ENCODE results near the gene SEPTIN8. TPM values are rescaled to one million over a fixed set of nuclear protein-coding genes. Genes with fewer than 3 reads are reported as not detected.
A peak's percentile ranks its signal among the peaks of the same experiment; 100 is the strongest.

Gene SEPTIN8
- total and polyA plus RNA-seq, 2 of the 8 experiments (the other 6 are each of a cell fraction or from before 2014, with no cell fraction given) = 21.2 to 33.0 TPM

DNA sequence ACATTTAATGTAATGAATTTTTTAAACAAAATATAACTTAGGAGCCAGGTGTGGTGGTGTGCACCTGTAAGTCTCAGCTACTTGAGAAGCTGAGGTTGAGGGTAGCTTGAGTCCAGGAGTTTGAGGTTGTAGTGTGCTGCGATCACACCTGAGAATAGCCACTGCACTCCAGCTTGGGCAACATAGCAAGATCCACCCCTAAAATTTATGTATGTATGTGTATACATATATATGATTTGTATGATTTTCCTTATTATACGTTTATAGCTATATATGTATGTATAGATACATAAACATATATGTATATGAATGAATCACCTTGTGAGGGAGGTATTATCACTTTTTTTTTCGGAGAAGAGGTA lies 30.5 kb downstream of the SEPTIN8 start:
- Histone ChIP-seq H2BK15ac (ENCODE audit: low read length) (0 out of 2 replicates have a peak overlapping the region, but pooled peaks have one; percentile 72), H3K27ac (ENCODE audit: low read depth, low read length) (no peak overlapping the region), H3K14ac (ENCODE audit: insufficient read length) (no peak overlapping the region), H3K79me1 (ENCODE audit: low read depth, low read length) (no peaks in the 10 kb centered on the region), H3K36me3 (ENCODE audit: control insufficient read depth in 2 of 4, insufficient read depth in 4 of 4, low read length in 3 of 4) (peaks cover 0 to 7% (median 0%) of the 10 kb centered on the region in 4 experiments; a peak in 1 of 8 replicates), H3K4me3 (ENCODE audit: extremely low read depth in 1 of 4, insufficient read depth in 2 of 4, low read depth in 3 of 4, low read length in 4 of 4) (peak overlapping the region; percentile 35 to 65 (median 46); a peak in 5 of 8 replicates), H3K4ac (replicated peaks; ENCODE audit: insufficient read length, low read depth, low read length) (no peak overlapping the region), H4K20me1 (replicated peaks in 1 of 2; ENCODE audit: control insufficient read depth in 1 of 2, insufficient read depth in 2 of 2, low read length in 2 of 2) (no peaks in the 10 kb centered on the region), H4K91ac (replicated peaks; ENCODE audit: insufficient read length, low read length) (no peak overlapping the region), H3K9ac (replicated peaks in 1 of 4; ENCODE audit: extremely low read depth in 1 of 4, low read depth in 3 of 4, low read length in 3 of 4) (no peak overlapping the region), H4K5ac (ENCODE audit: insufficient read length, low read depth, low read length) (no peak overlapping the region), H3K23me2 (ENCODE audit: low read depth, low read length) (peaks cover 7% of the 10 kb centered on the region; the same call in 1 of the 2 replicates), H2BK20ac (ENCODE audit: low read length) (no peak overlapping the region), H2AFZ (ENCODE audit: low read length) (no peak overlapping the region), H2BK12ac (ENCODE audit: low read depth, low read length) (no peak overlapping the region), H2BK120ac (replicated peaks; ENCODE audit: low read depth, low read length) (no peak overlapping the region), H3K27me3 (replicated peaks in 1 of 4; ENCODE audit: control insufficient read depth in 3 of 4, extremely low read depth in 1 of 4, insufficient read depth in 3 of 4, low read length in 3 of 4) (peaks cover 23 to 45% (median 36%) of the 10 kb centered on the region in 4 experiments), H3K4me2 (ENCODE audit: insufficient read depth in 1 of 2, low read depth in 2 of 2, low read length in 2 of 2) (peak overlapping the region; percentile 75 to 80; a peak in 2 of 4 replicates), H3K18ac (ENCODE audit: extremely low read depth, low read length) (no peak overlapping the region), H3K9me3 (ENCODE audit: insufficient read depth in 2 of 2, low read depth in 1 of 2, low read length in 1 of 2) (no peaks in the 10 kb centered on the region), H3K23ac (ENCODE audit: insufficient read length) (no peak overlapping the region), H3K4me1 (replicated peaks in 1 of 4; ENCODE audit: control insufficient read depth in 3 of 4, insufficient read depth in 4 of 4, low read length in 3 of 4) (peaks cover 0 to 4% (median 0%) of the 10 kb centered on the region in 4 experiments; a peak in 2 of 7 replicates), H4K8ac (ENCODE audit: extremely low read depth, insufficient read depth, low read length) (no peak overlapping the region), H3K56ac (replicated peaks; ENCODE audit: insufficient read length, low read depth, low read length) (no peak overlapping the region), H2BK5ac (ENCODE audit: low read depth, low read length) (no peak overlapping the region), H2AK5ac (ENCODE audit: low read depth, low read length) (no peak overlapping the region), H3K79me2 (ENCODE audit: control insufficient read depth in 1 of 2, insufficient read depth in 2 of 2, low read length in 2 of 2) (no peaks in the 10 kb centered on the region)
- DNase-seq (ENCODE audit: low read depth in 1 of 2, low spot score in 2 of 2) = no peak
- TF ChIP-seq SRF (IDR thresholded peaks at IDR 0.05; ENCODE audit: low read depth, low read length) = no peak
- TF ChIP-seq BACH1 (IDR thresholded peaks at IDR 0.05; ENCODE audit: low read length) = no peak
- TF ChIP-seq EP300 (IDR thresholded peaks at IDR 0.05; ENCODE audit: borderline replicate concordance in 1 of 2, low read depth in 2 of 2, low read length in 2 of 2) = no peak
- no peak for TF ChIP-seq PHF8 (conservative IDR thresholded peaks at IDR 0.05; ENCODE audit: low read depth, low read length)
- ChIA-PET POLR2A (ENCODE audit: partially characterized antibody) (interaction anchor here (0.7 to 1.5 kb wide), 2 partner anchors 9 to 67 kb away, joined by 3 to 9 read pairs; partner anchors contain the start of gene KIF3A), CTCF (ENCODE audit: partially characterized antibody) (interaction anchor here (0.6 to 18.2 kb wide), 19 partner anchors 9 to 418 kb away, joined by 3 to 322 read pairs (median 4); partner anchors contain the start of genes KIF3A and SHROOM1)
- FAIRE-seq = no peak
- 37% methylated on average over 3 of the region's 3 CpGs; no CpG with 5 or more reads in 1 of the 2 experiments for WGBS, 2 experiments (ENCODE audit: extremely low coverage in 1 of 2, insufficient coverage in 1 of 2, insufficient read length in 1 of 2, insufficient replicate concordance in 2 of 2, low coverage in 1 of 2, low lambda C conversion rate in 2 of 2, missing lambda C conversion rate in 1 of 2)

All from H1 (cell line).